Measurements from ENCODE around the gene ASB2.

DNA sequence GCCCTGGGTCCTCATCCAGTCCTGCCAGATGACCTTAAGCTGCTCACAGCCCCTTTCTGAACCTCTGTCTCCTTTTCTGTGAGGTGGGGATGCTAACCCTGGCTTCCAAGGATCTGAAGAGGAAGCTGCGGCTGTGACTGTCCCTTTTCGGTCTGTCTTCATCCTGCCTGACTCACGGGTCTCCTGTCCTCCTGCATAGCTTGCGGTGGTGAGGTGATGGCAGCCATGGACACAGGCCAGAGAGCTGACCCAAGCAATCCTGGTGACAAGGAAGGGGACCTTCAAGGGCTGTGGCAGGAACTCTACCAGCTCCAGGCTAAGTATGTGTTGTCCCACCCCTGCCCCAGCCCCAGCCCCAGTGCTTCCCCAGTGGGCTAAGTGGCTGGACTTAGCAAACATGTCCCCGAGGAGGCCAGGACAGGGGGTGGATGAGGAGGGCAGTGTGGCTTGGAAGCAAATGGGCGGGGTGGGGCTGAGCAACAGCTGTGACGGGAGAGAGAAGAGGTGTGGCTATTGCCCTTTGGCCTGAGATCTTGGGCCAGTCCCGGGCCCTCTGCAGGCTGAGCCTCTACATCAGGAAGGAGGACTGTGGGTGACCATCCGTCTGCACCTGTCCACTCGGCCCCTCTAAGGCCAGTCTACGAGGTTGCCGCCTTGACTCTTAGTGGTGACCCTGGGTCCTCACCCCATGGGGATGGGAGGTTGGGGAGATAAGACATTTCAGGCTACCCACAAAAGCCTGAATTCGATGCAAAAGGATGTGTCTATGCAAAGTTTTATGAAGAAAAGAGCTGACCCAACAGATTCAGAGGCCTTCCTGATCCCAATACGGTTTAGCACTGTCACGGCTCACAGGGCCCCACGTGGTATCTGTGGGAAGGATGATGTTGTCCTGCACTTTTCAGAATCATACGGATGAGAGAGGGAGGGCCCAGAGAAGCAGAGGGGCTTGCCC lies 21.8 kb upstream of the ASB2 start:
- TF ChIP-seq, protein P1, sequence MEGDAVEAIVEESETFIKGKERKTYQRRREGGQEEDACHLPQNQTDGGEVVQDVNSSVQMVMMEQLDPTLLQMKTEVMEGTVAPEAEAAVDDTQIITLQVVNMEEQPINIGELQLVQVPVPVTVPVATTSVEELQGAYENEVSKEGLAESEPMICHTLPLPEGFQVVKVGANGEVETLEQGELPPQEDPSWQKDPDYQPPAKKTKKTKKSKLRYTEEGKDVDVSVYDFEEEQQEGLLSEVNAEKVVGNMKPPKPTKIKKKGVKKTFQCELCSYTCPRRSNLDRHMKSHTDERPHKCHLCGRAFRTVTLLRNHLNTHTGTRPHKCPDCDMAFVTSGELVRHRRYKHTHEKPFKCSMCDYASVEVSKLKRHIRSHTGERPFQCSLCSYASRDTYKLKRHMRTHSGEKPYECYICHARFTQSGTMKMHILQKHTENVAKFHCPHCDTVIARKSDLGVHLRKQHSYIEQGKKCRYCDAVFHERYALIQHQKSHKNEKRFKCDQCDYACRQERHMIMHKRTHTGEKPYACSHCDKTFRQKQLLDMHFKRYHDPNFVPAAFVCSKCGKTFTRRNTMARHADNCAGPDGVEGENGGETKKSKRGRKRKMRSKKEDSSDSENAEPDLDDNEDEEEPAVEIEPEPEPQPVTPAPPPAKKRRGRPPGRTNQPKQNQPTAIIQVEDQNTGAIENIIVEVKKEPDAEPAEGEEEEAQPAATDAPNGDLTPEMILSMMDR (CRISPR knock-in tag; IDR thresholded peaks at IDR 0.05): 0 out of 2 replicates have a peak, but pooled peaks have one; percentile 6
- TF ChIP-seq SRF (IDR thresholded peaks at IDR 0.05; ENCODE audit: low read depth, low read length): no peak
